GM10248 (cell line): Measurements from ENCODE around the gene BAG5.
A peak's percentile ranks its signal among the peaks of the same experiment; 100 is the strongest.

ENCODE experiments used
- CTCF ChIA-PET: fragments of 300-600 bp; sonication (Branson Sonifier 250); formaldehyde crosslinking; extraction: SDS; loops from one replicate; lab custom pipeline; 2021; ENCODE audit warnings: antibody characterized with exemption; lab: Yijun Ruan, JAX
- POLR2A ChIA-PET: fragments of 350-650 bp; sonication (Branson Sonifier 250); formaldehyde crosslinking; extraction: SDS; loops from one replicate; lab custom pipeline; 2020; ENCODE audit warnings: antibody characterized with exemption; lab: Yijun Ruan, JAX
- DNase-seq: peaks from one replicate; pipeline ENCODE4 v3.0.0; 2012; ENCODE audit errors: extremely low spot score
- TF ChIP-seq, protein P1 (sequence below): IDR thresholded peaks from 2 replicates; pipeline ENCODE4 v1.5.1; 2012; ENCODE audit warnings: mild to moderate bottlenecking, low read depth; ENCODE audit errors: extremely low read depth, missing control alignments, control extremely low read depth

The BAG5 gene

DNA sequence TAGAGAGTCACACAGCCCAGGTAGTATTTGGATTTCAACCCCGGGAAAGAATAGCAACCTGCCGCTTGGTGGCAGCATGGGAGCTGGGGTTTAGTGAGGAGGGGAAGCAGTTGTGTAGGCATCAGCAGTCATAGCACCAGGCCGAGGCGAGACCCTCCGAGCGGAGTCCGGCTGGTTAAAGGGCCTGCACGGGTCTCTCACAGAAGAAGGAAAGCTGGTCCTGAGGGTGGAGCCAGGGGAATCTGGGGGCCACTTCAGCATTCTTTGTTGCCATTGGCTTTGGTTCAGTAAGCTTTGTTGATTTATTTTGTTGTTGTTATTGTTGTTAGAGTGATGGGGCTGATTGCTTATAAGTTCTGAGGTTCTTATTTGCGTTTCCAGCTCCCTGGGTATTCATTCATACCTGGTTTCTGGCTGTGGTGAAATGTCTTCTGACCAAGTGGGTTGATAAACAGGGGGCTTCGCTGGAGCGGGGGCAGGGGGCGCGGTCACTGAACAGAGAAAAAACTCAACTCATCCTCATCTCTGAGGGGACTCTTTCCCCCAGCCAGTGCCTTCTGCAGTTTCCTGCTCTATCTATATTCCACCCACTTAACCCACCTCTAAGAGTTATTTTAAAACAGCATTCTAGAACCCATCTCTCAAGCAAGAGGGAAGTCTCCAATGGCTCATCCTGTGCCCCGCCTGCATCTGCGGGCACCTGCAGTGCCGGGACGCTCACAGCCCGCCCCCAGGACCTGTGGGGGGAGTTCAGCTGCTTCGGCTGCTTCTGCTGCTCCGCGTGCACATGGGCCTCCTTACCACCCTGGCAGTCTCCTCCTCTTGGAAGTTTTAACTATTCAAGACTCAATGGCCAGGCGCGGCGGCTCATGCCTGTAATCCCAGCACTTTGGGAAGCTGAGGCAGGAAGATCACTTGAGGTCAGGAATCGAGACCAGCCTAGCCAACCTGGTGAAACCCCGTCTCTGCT lies 51.4 kb downstream of the BAG5 start:
- CTCF ChIA-PET: interaction anchor here (0.8 to 3.5 kb wide), 6 partner anchors 8 to 34 kb away, joined by 3 to 24 read pairs (median 7); no protein-coding TSS in a partner anchor
- no peak for DNase-seq
- POLR2A ChIA-PET: no interaction called here
- TF ChIP-seq, protein P1, sequence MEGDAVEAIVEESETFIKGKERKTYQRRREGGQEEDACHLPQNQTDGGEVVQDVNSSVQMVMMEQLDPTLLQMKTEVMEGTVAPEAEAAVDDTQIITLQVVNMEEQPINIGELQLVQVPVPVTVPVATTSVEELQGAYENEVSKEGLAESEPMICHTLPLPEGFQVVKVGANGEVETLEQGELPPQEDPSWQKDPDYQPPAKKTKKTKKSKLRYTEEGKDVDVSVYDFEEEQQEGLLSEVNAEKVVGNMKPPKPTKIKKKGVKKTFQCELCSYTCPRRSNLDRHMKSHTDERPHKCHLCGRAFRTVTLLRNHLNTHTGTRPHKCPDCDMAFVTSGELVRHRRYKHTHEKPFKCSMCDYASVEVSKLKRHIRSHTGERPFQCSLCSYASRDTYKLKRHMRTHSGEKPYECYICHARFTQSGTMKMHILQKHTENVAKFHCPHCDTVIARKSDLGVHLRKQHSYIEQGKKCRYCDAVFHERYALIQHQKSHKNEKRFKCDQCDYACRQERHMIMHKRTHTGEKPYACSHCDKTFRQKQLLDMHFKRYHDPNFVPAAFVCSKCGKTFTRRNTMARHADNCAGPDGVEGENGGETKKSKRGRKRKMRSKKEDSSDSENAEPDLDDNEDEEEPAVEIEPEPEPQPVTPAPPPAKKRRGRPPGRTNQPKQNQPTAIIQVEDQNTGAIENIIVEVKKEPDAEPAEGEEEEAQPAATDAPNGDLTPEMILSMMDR: no peak

DNA sequence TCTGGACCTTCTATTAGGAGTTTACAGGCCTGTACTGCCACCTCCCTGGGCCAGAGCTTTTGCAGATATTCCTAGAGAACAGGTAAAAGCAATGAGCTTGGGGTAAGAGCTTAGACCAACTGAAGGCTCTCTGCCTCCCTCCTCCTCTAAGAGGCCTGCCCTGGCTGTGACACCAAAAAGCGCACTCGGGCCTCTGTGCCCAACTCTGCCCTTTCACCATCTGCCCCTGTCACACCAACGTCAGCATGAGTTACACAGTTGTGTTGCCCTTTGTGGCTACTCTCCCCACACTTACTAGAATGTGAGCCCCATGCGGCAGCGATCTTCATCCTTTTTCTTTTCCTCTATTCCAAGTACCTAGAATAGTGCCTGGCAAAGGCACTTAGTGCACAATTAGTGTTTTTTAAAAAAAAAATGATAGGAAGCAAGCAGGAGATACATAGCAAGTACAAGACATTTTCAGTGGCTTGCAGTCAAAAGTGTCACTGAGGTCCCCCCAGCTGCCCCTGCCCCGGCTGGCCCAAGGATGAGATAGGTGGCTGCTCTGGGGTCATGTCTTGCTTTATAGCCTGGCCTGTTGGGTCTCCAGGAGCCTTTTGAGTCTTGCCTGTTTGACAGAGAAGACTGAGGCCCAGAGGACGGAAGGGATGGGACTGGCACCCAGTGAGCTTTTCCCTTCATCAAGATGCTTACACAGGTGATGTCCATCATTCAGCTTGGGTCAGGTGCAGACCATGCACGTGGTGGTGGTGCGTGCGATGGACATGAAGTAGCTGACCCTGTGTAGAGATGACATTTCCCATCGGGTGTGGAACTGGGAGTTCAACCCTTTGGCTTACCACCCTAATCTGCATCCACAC lies 52.4 kb downstream of the BAG5 start:
- ChIA-PET CTCF (interaction anchor here (1.1 to 3.5 kb wide), 6 partner anchors 8 to 35 kb away, joined by 4 to 24 read pairs (median 11); no protein-coding TSS in a partner anchor), POLR2A (no interaction called here)
- DNase-seq: peak; percentile 8
- TF ChIP-seq, protein P1: no peak

DNA sequence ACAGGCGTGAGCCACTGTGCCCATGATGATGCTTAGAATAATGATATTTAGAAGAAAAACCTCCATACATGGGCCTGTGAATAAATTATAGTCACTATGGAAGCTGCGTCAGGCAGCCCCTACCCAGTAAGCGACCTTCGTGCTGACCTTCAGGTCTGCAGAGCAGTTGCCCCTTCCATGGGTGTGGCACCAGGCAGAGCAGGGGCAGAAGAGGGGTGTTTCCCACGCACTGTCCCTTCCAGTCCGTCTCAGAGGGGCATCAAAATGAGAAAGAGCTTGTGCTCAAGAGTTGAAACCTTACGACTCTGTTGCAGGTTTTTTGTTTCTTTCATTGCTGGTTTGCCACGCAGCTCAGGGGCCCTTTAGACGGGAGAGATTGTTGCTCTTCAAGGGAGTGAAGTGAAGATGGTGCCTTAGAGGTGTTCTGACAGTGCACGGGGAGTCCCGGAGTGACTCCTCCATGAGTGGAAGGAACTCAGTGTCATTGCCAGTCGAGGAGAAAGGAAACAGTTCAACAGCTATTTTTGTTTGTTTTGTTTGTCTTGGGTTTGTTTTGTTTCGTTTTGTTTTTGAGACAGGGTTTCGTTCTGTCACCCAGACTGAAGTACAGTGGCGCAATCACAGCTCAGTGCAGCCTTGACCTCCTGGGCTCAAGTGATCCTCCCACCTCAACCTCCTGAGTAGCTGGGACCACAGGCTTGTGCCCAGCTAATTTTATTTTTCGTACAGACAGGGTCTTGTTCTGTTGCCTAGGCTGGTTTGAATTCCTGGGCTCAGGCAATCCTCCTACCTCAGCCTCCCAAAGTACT lies 53.7 kb downstream of the BAG5 start:
- ChIA-PET CTCF (interaction anchor here (0.9 to 3.2 kb wide), 3 partner anchors 9 to 13 kb away, joined by 3 to 24 read pairs (median 13); no protein-coding TSS in a partner anchor), POLR2A (no interaction called here)
- DNase-seq: no peak
- TF ChIP-seq, protein P1: no peak

DNA sequence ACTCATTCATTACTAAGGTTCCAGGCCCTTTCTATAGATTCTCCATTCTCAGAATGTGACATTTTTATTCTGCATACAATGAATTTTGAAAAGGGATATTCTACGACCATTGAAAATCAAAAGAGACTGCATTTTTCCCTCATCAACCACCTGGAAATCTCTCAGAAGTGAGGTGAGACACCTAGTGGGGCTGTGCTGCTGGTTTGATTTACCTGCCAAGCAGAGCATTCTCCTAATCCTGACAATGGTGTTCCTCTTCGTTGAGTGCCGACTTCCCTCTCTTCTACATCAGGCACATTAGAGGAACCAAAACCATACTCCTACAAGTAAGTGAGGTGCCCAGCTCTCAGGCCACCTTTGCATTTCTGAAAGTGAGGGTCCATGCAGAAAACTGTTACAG lies 54.7 kb downstream of the BAG5 start:
- POLR2A ChIA-PET: no interaction called here
- CTCF ChIA-PET: interaction anchor here (2.7 to 5.5 kb wide), 3 partner anchors 8 to 12 kb away, joined by 13 to 39 read pairs (median 24); no protein-coding TSS in a partner anchor
- TF ChIP-seq, protein P1: no peak
- no peak for DNase-seq
